Left lobe of liver (tissue), 2 donors: ENCODE measurements around the gene UNCX. TPM values are rescaled to one million over a fixed set of nuclear protein-coding genes. Genes with fewer than 3 reads are reported as not detected.
A peak's percentile ranks its signal among the peaks of the same experiment; 100 is the strongest.

Experiments
- ATAC-seq: fragments of 200-7000 bp; cut with Tn5 transposase; one replicate; pipeline ENCODE4 v1.9.1; 2020; ENCODE audit warnings: mild to moderate bottlenecking, moderate library complexity
- DNase-seq: peaks from one replicate; pipeline ENCODE4 v3.0.0-alpha.2; 2020; ENCODE audit warnings: low spot score
- total RNA-seq: library from RNA; stranded (reverse); gene quantifications from one replicate; pipeline ENCODE4 v1.2.1, GENCODE V29; 2021
- donor health status: DM: no; HTN: no; CAD: no; lungs with moderate emphysema.
- donor health status: DM: no; HTN: yes; CAD: no.

UNCX gene
- total RNA-seq, 1 donor from 2014 or later: not detected

DNA sequence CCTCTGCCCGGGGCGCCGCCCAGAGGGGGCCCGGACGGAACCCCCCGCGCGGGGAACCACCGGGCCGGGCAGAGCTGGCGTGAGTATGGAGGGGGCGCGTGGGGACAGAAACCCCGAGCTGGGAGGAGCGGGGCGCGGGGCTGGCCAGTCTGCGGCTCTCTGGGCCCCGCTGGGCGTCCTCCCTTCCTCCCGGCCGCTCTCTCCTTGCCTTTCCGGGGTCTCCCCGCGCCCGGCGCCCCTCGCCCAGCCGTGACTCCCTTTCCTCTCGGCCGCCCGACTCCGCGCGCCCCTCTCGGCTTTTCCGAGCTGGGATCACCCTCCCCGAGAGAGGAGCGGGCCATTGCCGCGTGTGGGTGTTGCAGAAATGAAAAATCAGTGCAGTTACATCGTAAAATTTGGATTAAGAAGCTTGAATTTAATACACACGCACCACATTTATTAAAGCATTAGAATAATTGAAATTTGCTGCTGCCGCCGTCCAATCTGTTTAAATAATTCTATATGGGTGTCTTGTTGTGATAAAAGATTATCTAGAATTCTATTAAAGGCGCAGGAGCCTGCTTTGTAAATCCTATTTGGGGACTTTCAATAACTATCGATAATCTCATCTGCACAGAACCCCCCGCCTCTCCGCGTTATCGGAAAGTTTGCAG lies 9.1 kb downstream of the UNCX start:
- no peak for DNase-seq
- no peak for ATAC-seq

DNA sequence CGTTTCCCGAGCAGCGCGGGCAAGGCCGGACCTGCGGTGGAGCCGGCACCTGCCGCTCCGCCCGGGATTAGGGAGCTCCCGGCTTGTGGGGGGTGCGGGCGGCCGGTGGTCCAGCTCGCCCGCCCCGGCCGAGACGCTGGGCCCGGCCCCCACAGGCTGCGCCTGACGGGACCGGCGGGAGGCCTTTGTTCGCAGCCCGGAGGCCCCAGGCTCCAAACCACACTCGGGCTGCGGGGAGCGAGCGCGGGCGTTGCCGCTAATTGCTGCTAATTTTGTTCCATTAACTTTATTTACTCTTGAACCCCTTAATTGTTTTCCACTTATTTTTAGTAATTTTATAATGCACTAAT lies 9.6 kb downstream of the UNCX start:
- DNase-seq: no peak
- no peak for ATAC-seq

DNA sequence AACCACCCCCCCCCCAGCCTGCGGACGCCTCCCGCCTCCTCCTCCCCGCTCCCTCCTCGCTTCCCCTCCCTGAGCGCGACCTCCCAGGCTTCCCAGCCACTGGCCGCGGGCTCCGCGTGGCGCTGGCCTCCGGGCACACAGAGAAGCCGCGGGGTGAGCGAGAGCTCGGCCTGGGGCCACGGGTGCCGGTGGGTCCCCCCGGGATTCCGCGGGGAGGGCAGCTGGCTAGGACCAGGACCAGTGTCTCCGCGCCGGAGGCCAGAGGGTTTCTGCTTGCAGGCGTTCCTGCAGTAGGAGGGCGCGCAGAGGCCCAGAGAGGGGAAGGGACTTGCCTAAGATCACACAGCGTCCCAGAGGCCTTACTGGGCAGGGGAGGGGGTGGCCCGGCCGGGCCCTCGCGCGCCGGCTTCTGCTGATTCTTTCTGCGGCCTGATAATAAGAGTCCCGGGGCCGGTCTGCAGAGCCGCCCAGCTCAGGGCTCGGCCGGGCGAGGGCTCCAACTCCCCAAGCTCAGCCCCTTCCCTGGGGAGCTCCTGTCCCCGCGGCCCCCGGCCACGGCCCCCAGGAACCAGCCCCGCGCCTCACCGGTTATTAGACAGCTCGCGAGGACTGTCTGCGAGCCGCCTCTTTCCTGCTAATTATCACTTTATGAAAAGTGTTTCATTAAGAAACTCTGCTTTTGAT lies 10.1 kb downstream of the UNCX start:
- DNase-seq (no peak), ATAC-seq (no peak)

DNA sequence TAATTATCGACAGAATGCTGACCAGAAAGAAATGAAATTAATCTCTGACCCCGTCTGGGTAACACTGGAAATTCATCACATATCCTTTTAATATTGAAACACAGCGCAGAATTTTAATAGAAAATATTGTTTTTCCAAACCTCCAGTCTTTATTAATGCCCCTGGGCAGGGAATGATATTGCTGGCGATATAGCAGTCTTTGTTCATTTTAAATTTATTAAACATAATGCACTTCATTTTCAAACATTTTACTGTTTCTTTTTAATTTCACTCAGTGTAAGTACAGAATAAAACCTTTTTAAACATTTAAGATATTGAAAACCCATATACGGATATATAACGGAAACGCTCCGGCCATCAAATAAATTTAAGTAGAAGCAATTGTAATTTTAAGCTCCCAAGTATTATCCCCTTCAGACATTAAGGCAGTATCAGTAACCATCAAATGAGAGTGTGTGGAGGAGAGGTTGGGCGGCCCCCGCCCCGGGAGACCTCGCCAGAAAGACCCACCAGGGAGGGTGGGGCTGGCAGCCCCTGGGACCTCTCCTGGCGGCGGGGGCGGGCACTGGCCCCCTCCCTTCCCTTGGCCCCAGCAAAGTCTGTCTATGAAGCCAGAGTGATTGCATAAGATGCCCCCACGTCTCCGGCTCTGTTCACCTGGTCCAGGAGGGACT lies 10.8 kb downstream of the UNCX start:
- no peak for DNase-seq
- ATAC-seq: no peak

DNA sequence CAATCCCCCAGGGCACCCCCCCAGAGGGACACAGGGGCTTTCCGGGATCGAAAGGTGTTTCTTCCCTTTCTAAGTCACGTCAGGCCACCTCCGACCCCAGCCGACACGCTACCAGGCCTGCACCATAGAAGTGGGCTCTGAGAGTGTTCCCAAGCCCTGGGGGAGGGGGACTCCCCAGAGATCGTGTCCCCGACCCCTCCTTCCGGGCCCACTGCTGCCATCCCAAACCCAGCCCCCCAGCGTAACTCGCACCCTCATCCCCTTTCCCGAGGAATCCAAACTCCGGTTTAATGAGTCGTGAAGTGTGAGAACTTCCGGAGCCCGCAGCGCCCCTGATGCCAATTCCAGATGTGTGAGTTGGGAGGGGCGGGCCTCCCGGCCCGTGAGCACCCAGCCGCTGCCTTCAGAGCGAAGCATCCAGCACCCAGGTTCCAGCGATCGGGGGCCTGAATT lies 11.3 kb downstream of the UNCX start:
- ATAC-seq (no peak), DNase-seq (no peak)

DNA sequence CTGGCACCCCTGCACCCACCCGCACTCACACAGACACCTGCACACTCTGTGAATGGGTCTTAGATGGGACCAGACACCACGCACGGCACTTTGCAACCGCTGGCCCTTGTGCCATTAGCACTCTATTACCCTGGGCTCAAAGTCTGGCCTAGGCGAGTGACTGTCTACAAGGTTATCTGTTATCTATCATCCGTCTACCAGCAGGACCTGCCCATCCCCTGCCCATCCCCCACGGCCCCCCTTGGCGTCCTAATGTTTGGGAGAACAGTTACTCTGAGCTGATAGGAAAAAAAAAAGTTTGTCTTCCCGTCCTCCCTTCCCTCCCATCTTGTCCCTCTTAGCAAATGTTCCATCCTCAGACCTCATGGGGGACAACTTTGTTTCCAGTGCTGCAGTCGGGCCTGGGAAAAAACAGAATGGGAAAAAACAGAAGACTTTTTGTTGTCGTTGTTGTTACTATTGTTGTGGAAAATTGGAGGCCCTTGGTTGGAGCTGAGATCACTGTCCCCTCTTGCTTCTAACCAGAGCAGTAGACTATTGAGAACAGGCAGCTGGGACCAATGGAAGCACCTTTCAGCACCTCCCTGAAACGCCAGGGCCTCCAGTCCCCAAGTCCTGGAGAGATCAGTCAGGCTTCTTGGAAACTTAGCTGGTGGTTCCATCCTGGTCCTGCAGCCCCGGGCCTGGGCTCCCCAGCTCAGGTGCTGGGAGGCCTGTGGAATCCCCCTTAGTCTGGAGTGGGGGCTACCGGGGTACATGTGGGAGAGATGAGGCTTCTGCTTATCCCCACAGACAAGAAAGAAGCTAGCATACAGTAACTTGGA lies 12.2 kb downstream of the UNCX start:
- no peak for DNase-seq
- ATAC-seq: no peak

DNA sequence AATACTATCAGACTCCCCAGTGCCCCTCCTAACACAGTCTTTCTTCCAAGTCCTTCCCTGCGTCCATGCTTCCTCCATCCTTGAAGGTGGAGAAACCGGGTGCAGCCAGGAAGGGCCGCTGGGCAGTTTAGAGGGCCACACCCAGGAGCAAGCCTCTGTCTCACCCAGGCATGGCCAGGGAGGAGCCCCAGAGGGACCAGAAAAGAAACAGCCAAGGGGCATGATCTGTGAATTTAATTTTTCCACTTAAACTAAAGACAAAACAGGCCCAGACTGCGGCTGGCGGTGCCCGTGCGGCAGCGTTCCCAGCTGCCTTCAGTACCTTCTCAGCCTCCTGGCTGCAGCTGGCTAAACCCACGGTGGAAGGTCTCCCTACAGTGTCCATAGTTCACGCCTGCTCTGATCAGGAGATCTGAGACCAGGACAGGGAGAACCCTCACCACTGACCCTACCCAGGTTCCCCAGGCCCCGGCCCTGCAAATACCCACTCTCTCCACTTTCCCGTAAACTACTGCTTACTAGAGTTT lies 12.9 kb downstream of the UNCX start:
- DNase-seq: no peak
- no peak for ATAC-seq

DNA sequence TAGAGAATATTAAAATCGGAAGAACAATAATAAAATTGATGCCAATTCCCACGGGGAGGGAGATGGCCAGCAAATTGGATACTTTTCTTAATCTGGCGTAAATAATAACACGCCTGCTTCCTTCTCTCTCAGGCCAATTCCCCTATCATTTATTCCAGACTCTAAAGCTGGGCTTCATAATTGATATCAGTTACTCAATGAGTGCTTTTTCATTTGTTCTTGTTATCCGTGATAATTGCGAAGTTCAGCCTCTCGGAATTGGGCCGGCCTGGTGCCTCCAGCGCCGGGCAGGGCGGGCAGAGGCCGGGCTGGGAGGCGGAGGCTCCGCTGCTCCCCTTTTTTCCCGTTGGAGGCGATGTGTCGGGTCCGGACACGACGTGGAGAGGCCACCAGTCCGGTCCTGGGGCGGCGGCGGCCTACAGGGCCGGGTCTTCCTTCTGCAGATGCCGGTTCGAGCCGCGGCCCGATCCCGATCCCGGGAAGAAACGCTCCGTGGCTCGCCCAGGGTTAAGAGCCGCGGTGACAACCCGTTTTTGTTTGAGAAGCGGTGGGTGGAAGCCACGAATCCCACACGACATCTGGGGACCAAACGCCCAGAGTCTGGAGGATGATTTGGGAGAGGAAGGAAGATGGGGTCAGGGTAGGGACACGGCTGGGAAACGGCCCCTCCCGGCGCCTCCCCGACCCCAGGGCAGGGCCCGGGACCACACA lies 13.6 kb downstream of the UNCX start:
- ATAC-seq (no peak), DNase-seq (no peak)

DNA sequence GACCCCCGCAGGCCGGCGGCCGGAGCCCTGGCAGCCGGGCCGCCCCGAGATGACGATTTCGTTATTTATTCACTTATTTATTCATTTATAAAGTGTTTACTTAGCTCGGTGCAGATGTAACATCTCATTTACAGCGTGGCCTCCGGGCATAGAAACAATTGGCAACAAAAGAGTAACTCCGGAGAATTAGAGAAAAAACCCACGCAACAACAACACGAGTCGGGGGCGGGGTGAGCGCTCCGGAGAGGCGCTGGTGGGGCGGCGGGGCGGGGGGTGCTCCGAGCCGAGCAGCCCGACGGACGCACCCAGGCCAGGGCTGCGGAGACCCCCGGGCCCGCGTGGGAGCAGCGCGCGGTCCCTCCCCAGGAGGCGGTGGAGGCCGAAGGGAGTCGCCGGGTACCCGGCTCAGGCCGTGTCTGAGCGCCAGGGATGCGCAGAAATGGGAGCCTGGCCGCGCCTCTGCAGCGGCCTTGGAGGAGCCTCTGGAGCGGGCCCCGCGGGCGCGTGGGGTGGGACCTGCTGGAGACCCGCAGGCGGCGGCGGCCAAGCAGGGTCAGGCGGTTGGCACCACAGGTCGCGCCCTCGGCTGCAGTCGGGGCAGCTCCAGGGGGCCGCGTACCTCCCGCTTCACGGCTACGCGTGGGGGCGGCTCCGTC lies 14.3 kb downstream of the UNCX start:
- ATAC-seq (no peak), DNase-seq (no peak)

DNA sequence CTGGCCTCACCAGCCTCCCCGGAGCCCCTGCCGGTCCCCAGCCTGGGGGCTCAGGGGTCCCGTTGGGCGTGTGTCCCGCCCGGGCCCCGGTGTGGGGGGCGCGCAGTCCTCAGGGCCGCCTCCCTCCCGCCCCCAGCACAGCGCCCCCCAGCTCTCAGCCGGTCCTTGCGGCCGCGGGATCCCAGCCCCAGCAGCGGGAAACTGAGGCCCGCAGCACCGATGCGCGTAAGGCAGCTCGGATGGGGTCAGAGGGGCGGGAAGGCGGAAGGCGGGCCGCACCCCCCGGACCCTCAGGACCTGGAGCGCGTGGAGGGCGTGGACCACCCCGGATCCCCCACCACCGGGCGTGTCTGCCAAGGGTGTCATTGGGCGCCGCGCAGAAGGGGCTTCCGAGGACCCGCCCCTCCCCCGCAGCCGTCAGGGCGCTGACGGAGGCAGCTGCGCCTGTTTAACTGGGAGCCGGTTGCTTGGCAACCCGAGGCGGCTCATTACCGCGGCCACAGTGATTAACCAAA lies 14.9 kb downstream of the UNCX start:
- no peak for ATAC-seq
- no peak for DNase-seq

DNA sequence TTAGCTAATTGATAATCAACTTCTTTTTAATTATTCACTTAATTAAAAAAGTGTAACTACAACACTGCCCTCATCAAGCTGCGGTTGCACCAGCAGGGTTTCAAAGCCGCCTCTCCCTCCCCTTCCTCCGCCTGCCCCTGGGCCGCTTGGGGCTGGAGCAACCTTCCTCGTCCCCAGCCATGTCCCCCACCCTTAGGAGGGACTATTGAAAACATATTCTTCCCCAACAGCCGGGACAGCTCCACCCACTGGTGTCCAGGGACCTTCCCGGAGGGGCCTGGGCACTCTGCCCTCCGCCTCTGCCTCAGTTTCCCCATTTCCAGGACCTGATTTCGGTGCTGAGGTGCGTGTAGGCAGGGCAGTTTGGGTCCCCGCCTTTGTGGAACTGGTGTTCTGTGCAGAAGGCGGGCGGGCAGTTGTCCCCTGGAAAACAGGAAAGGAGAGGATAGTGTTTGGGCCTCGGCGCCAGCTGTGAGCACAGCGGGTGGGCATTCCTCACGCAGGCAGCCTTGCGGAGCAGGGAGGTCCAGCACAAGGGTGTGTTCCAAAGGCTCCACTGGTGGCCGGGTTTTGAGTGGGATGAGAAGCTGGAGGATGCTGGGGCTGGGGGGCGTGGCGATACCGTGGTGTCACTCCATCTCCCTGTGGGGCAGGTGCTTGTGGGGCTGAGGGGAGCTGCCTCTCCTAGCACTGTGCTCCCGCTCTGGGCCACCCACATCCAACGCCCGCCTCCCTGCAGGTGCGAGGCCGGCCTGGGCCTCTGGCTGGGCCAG lies 15.7 kb downstream of the UNCX start:
- no peak for ATAC-seq

DNA sequence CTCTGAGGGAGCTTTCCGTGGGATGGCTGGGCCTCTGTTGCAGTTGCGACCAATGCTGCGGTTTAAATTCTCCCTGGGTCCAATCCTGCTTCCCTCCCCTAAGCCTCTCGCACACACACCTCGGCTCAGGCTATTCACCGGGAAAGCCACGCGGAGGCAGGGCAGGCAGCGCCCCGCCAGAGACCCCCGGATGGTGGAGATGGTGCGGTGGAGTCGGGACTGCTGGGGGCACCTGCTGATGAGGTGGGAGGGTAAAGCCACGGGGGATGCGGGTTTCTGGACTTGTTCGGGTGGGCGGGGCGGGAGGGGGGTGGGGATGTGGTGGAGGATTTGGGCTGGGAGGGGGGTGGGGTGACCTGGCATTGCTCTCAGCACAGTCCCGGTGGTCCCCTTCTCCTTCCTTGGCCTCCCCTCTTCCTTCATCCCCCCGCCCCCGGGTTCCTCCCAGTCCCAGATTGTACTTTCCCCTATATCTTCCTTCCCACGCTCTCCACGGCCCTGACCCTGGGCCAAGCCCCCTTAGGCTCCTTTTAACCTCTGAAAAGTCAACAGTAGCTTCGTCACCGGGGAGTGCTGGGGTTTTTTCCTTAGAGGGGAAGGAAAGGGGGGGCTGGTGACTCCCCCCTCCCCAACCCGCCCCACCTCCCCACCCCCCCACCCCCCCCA lies 16.4 kb downstream of the UNCX start:
- no peak for ATAC-seq
- no peak for DNase-seq

More for the DNA sequence above, 15.7 kb downstream of the UNCX start:
- DNase-seq: no peak

DNA sequence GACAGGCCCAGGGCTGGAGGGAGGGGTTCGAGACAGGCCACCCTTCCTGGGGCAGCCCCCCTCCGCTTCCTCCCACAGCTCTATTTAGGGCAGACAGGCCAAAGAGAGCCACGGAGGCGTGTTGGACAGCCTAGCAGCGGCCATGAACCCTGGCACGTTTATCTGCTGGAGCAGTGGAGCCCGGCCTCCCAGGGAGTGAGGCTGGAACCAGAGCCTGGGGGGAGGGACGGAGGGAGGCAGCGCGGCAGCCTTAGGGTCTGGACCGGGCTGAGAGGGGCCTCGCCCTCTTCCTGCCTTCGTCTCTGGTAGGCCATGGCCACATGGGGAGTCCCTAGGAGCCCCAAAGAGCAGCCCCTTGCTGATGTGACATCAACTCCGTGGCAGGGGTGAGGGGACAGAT lies 17.1 kb downstream of the UNCX start:
- ATAC-seq (peak; percentile 31), DNase-seq (no peak)

DNA sequence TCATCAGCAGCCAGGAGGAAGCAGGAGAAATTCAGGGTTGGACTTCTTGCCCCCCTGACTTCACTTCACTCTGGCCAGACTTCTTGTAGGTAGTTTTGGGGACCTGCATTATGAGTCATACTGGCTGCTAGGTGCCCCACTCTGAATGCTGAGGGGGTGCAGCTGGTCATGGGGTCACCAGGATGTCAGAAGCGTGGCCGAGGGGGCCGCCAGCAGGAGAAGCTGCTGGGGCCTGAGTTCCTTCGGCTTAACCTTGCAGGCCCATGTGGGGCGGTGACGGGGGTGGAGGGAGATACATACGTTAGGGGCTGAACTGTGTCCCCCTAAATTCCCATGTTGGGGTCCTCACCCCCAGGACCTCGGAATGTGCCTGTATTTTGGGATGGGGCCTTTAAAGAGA lies 18.2 kb downstream of the UNCX start:
- ATAC-seq (no peak), DNase-seq (no peak)

DNA sequence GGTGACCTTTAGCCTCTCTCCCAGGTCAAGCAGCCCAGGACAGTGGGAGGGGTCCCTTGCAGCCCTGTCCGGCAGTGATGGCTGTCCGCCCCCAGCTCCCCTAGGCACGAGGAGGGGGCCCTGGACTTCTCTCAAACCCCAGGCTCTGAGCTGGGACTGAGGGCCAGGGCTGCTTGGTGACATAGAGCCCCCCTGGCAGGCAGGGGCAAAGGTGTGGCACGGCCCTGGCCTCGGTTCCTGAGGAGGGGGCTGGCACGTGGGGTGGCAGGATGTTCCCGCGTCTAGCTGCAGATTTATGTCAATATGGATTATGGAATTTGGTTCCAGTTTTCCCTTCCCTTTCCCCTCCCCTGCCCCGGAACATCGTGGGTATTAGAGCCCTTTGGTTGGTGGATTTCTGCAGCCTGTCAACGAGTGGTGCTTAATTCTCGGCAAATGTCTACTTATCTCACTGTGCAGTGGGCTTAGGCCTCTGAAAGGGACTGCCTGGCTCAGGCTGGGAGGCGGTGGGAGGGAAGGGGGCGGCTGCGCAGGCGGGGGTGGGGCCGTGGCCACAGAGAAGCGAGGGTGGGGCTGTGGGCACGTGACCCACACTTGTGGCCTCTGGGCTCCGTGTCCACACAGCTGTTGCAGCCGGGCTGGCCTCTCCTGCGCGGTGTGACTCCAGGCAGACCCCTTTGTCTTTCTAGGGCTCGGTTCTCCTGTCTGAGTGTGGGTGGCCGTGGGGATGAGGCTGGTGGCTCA lies 19.3 kb downstream of the UNCX start:
- DNase-seq: no peak
- ATAC-seq: no peak

DNA sequence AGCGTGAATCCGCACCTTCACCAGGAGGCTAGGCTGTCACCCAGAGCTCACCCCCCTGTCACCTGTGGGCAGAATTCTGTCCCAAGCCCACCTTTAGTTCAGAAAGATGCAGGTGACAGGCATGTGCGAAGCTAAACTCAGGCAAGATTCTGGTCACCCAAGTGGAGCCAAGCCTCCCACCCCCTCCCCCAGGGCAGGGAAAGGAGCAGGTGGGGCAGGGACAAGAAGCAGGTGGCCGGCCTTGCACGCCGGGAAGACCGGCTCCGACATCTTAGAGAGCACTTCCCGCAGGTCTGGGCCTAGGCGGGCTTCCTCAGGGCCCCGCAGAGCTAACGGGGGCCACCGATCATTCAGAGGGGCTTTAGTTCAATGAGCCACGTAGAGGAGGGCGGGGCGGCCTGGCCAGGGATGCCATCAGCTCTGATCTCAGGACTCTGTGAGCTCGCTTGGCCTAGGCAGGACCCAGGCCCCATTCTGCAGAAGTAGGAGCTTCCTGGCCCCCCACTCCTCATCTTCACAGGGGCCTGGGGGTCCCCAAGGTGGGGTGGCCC lies 19.9 kb downstream of the UNCX start:
- DNase-seq: no peak
- ATAC-seq: no peak

DNA sequence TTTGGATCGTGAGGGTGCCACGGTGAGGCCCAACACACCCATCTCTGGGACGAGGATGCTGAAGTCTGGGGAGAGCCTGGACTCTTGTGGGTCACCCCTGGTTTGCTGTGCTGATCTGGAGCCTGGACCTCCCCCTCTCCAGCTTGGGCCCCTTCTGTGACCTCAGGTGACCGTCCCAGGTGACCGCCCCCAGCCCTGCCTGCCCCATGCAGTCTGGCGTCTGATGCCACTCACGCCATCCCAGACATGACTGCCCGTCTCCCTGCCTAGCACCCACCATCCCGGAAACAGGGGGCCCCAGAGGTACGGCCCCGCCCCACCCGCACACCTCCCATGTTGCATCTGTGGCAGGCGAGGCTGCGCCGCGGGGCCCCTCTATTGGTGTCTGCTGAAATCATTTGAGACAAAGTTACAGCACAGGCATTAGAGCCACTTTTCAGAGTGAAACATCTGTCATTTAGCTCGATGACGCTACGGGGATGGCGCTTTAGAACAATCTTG lies 21.1 kb downstream of the UNCX start:
- no peak for DNase-seq

More for the DNA sequence above, 21.1 kb downstream of the UNCX start:
- ATAC-seq: no peak
